Germinal center (tissue), 1 donor: Measurements from ENCODE around the gene ZC3HAV1.
"Not testable (repeated sequence)": the region's sequence is repeated elsewhere in the genome, so short reads cannot be mapped to it uniquely, and the experiment has no call there.

ENCODE experiments used
- DNase-seq: peaks from one replicate; pipeline ENCODE4 v3.0.0; 2012; ENCODE audit warnings: mixed read lengths, low spot score

ZC3HAV1 gene

DNA sequence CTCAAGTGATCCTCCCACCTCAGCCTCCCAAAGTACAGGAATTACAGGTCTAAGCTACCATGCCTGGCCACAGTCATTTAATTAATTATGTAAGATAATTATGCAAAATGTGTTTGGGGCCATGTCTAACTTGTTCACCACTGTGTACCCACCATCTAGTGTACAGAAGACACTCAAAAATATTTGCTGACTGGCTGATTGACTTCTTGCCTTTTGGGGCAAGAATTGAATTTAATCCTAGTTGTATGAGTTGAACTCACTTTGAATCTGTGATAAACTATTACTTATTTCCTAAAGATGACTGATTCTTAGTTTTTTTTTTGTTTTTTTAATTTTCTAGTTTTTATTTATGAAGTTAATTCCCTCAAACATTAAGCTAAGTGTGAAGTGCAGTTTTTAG is 57.9 kb downstream of the ZC3HAV1 start:
- DNase-seq, result no peak

DNA sequence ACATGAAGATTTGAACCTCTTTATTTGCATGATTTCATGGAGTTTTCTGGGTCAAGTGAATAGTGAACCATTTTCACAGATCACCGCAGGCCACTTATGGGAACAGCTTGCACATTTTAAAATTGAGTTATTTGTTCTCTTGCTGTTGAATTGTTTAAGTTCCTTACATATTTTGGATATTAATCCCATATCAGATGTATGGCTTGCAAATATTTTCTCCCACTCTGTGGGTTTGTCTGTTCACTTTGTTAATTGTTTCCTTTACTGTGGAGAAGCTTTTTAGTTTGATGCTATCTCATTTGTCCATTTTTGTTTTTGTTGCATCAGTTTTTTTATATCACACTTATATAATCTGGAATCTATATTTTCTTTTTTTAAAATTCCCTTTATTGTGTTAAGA is 59.6 kb downstream of the ZC3HAV1 start:
- DNase-seq, result no peak

GRCh38 chr7:139049111-139049510 is 60.4 kb downstream of the ZC3HAV1 start:
- no peak for DNase-seq

DNA sequence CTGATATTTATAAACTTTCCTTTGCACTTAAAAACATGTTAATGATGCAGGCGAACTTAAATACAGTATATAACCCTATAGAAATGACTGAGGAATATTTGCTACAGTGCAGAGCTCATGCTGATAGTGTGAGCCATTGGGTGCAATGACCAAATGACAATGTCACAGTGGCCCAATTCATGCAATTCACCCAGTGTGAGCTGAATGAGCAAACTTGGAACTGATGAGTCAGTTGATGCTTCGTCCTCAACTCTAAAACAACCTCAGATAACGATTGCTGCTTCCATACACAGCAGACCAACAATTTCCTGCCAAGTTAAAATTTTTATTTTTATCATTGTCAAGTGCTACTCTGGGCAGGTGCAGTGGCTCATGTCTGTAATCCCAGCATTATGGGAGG is 61.5 kb downstream of the ZC3HAV1 start:
- no peak for DNase-seq

- no peak for DNase-seq
Measured at GRCh38 chr7:139046143-139046542, 63.4 kb downstream of the ZC3HAV1 start.

GRCh38 chr7:139044813-139045794 is 64.4 kb downstream of the ZC3HAV1 start:
- DNase-seq, result no peak

DNA sequence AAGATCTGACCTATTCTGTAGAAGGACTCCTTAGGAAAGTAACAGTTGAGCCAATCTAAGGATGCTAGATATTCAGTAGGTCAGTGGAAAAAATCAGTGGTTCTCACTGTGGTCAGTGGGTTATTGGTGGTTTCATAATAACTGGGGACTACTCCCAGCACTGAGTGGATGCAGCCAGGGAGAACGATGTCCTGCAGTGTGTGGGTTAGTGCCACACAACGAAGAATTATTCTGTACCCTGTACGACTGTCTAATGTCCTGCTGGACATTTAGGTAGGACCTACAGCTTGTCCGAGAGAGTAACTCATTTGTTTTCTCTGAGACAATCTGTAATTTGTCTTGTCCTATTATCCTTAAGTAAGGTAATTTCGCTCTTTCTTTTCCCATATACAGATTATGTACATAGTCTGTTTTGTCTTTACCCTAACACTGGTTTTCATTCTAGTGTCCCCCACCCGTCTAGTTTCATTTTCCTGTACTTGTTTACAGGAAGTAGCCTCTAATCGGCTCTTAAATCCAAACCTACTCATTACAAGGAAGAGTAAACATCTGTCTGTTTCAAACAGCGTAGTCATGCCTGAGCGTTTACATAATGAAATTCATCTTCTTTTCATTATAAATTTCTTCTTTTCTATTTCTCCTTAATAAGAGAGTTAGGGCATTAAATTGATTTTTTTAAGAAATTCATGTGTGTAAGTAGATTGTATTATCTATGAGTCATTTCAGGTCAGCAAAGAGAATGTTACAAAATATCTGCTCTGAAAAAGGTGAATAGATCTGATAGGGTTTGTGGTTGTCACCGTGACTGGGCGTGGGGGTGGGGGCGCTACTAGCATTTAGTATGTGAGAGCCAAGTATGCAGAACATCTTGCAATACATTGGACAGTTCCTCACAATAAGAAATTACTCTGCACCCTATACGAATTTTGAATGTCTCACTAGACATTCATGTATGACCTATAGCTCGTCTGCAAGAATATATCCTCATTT is 65.4 kb downstream of the ZC3HAV1 start:
- no peak for DNase-seq

DNA sequence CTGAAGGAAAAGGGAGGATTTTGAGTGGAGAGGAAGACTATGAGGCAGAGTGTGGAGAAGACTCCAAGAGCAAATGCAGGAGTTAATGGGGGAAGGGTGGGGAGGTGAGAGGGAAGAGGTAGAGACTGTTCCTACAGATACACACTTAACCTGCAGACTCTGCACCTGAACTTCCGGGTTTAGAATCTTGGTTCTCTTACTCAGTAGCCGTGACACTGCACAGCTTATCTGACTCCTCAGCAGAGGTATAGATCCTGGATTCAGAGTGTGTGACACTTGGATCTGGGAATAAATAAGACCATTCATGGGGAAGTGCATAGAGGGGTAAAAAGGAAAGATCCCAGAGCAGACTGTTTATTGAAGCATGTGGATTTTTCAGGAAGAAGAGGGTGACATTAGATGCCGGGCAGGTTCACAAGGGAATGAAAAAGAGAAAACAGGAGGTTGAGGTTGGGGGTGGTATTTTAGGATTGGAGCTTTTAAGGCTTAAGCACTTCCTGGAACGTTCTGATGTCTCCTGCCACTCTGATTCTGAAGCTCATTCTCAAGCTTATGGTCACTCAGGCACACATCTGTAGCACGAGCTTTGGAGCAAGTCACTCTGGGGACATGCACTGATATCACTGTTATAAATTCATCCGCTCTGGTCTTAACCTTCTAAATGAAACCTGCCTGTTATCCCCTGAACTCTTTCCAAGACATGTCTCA is 68.0 kb downstream of the ZC3HAV1 start:
- DNase-seq, result no peak

DNA sequence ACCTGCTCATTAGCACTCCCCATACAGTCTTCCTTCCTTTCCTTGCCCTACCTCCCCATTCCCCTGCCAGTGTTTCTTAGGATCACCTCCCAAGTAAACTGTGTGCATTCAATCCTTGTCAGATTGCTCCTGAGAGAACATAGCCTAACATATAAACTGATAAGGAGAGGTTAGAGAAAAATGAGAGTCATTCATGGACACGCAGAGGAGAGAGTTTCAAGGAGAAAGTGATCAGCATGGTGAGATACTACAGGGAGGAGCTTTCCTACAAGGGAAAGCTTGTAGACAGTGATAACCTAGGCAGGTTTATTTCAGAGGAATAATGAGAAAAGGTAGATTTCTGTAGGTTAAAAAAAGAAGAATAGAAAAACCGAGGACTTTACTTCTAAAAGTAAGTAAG is 70.8 kb downstream of the ZC3HAV1 start:
- DNase-seq, result no peak

DNA sequence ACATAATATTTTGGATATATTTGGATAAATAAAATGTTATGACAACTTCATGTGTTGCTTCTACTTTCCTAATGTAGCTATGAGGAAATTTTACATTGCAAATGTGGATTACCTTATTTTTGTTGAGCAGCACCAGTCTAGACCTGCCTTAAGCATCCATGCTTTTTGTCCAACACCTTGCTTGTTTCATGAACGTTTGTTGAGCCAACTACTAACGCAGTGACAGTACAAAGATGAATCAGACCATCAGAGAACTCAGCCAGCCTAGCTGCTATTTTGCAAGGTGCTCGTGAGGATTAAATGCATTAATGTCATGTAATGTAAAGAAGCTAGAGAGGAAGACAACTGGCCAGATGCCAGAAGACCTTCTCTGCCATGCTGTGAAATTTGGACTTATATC is 72.6 kb downstream of the ZC3HAV1 start:
- DNase-seq, result no peak

GRCh38 chr7:139035586-139036353 is 73.8 kb downstream of the ZC3HAV1 start, which contains the start of gene ZC3HAV1L:
ZC3HAV1L (minus strand) TSS chr7:139036042; CDS start chr7:139036017, 25 bp downstream.
- DNase-seq, result peak; percentile 63

GRCh38 chr7:139034855-139035585 is 74.5 kb downstream of the ZC3HAV1 start:
- peak; percentile 58 for DNase-seq

GRCh38 chr7:139034336-139034735 is 75.2 kb downstream of the ZC3HAV1 start:
- no peak for DNase-seq

- no peak for DNase-seq
Measured at GRCh38 chr7:139033346-139034114, 76.0 kb downstream of the ZC3HAV1 start.

- DNase-seq, result no peak
Measured at GRCh38 chr7:139032473-139032872, 77.0 kb downstream of the ZC3HAV1 start.

- DNase-seq, result no peak
Measured at GRCh38 chr7:139029353-139029752, 80.2 kb downstream of the ZC3HAV1 start.

DNA sequence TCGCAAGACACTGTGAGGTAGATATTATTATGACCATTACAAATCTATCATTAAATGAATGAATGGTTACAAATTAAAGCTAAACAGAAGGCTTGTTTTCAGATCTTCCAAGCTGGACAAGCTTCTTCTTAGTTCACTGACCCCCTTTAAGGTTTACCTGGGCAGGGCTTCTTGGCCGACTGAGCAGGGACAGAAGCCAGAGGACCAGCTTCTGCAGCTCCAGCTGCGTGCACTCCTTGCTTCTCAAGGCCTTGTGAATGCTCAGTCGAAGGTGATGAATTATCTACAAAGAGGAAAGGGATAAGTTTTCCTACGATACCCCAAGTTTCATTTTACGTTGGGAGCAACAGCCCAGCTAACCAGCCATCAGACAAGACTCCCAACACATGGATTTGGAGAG is 83.0 kb downstream of the ZC3HAV1 start:
- no peak for DNase-seq

DNA sequence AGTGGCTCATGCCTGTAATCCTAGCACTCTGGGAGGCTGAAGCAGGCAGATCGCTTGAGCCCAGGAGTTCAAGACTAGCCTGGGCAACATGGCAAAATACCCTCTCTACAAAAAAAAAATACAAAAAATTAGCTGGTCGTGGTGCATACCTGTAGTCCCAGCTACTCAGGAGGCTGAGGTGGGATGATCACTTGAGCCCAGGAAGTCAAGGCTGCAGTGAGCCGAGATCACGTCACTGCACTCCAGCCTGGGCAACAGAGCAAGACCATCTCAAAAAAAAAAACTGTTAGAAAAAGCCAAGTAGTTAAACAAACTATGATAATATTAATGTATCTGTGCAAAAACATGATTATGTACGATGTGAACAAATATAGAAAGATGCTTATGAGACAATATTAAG is 83.7 kb downstream of the ZC3HAV1 start:
- not testable (repeated sequence) for DNase-seq

- DNase-seq, result no peak
Measured at GRCh38 chr7:139023076-139023475, 86.4 kb downstream of the ZC3HAV1 start.

DNA sequence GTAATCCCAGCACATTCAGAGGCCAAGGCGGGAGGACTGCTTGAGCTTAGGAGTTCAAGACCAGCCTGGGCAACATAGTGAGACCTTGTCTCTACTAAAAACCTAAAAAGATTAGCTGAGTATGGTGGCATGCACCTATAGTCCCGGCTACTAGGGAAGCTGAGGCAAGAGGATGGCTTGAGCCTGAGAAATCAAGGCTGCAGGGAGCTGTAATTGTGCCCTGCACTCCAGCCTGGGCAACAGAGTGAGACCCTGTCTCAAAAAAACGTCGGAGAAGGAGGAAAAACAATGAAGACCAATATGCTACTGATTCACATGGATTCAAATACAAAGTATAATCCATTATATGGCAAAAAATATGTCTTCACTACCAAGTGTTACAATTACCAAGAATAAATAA is 87.2 kb downstream of the ZC3HAV1 start:
- no peak for DNase-seq
